Occipital lobe (tissue), 2 donors: ENCODE measurements around the gene SLC6A6. TPM values are rescaled to one million over a fixed set of nuclear protein-coding genes. Genes with fewer than 3 reads are reported as not detected.
"Not testable (repeated sequence)": the region's sequence is repeated elsewhere in the genome, so short reads cannot be mapped to it uniquely, and the experiment has no call there.

Experiments used
- DNase-seq: peaks from one replicate; lab custom pipeline; 2025; lab: John Stamatoyannopoulos, UW
- total RNA-seq: library from RNA; depleted of rRNA; stranded (reverse); fragments of >200 nt; gene quantifications from one replicate; pipeline ENCODE4 v1.2.3, GENCODE V29; 2014

Gene SLC6A6
- total RNA-seq, 1 donor from 2014 or later, result 24.8 TPM

- DNase-seq, result no peak
Observed at GRCh38 chr3:14434498-14435151, 32.2 kb downstream of the SLC6A6 start.

GRCh38 chr3:14435175-14436014 lies 33.0 kb downstream of the SLC6A6 start:
- DNase-seq, result no peak

DNA sequence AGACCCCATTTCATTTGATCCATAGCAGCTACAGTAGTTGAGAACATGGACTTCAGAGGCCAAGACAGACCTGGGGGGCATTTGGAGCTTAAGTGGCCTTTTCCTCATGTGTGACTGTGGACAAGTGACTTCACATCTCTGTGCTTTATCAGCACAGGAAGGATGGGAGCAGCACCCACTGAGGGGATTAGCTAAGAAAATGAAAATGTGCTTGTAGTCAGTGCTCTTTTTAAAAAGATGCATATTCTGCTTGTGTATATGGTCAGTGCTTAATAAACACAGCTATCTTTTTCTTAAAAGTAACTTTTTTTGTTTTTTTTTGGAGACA lies 34.5 kb downstream of the SLC6A6 start:
- no peak for DNase-seq

GRCh38 chr3:14437705-14438104 lies 35.3 kb downstream of the SLC6A6 start:
- not testable (repeated sequence) for DNase-seq

DNA sequence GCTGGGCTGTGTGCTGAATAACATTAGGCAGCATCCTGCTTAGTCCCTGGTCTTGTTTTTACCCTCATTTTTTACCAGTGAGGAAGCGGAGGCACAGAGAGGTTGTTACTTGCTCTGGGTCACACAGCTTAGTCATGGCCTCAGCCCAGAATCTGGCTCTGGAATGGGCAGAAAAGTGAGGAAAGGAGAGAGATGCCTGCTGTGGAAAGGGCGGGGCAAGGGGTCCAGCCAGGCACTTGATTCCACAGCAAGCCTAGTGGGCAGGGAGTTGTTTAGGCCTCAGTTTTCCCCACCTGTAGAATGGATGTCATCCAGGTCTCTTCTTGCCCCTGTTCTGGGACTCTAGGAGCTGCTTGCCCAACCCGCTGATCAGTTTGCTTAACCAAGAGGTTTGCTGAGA lies 35.9 kb downstream of the SLC6A6 start:
- no peak for DNase-seq

GRCh38 chr3:14438929-14439328 lies 36.5 kb downstream of the SLC6A6 start:
- no peak for DNase-seq

DNA sequence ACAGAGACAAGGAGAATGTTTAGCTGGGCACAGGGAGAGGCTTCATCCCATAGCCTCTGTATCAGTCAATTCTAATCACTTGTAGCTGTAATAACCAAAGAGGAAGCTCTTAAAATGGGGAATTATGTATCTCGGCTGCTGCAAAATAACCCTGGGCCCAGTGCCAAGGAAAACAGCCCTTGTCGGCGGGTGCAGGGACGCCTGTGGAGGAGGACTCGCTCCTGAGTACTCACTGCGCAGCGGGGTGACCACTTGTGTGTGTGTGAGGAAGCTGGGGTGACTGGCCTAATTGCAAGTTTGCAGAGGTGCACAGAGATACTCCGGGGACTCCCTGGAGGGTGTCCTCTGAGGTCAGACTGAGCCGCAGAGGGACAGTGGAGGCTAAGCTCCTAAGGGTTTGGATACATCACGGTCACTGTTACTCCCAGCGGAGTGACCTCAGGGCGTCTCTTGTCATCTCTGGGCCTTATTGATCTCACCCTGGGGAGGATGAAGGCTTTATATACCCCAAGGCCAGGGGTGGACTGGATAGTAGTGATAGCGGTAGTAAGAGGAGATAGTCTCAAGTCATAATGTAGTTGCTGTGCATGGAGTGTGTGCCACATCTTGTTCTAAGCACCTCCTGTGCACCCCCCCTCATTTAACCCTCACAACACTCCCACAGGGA lies 37.2 kb downstream of the SLC6A6 start:
- DNase-seq, result peak; percentile 35

DNA sequence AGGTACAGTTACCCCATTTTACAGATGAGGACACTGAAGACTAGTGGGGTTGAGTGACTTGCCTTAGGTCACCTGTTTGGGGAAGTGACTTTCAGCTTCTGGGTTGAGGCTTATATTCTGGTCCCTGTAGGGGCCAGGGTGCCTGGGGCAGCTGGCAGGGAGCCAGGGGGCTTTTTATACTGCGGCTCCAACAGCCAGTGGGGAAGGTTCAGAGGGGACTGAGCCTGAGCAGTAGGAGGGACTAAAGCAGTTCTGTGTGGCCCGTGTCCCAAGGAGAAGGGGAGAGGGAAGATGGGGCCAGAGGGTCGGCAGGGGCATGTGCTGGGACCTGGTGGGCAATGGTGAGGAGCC lies 37.7 kb downstream of the SLC6A6 start:
- DNase-seq, result no peak

GRCh38 chr3:14440531-14441239 lies 38.3 kb downstream of the SLC6A6 start:
- no peak for DNase-seq

- no peak for DNase-seq
Observed at GRCh38 chr3:14441240-14441919, 39.0 kb downstream of the SLC6A6 start.

DNA sequence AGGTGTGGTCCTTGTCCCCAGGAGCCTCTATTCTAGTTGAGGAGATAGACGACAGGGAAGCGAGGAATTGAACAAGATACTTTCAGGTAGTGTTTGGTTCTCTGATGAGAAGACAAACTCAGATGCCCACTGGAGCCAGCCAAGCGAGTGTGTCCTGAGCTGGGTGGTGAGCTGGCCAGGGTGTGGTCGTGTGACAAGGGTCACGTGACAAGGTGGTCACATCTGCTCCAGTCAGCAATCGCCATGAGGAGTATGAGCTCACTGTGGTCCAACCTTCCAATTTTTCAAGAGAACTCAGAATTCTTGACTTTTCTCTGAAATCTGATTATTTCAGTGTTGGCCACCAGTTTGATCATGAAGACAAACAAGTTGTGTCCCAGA lies 39.5 kb downstream of the SLC6A6 start:
- DNase-seq, result no peak

DNA sequence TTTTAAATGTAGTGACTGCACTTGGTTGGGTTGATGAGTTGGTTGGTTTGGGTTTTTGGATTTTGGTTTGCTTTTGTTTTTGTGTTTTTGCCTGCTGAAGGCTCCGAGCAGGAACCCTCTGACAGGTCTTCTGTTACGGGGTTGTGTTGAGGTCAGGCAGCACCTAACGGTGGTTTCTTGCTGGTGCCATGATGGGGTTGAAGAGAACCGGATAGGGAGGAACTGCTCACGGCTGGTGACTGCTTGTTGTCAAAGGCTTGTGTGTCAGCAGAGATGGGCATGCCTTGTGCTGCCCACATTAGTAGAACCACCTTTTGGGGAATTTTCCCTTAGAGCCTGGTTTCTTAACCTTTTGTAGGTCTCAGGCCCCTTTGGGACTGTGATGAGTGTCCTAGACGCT lies 42.0 kb downstream of the SLC6A6 start:
- DNase-seq, result no peak

- no peak for DNase-seq
Observed at GRCh38 chr3:14445773-14446172, 43.4 kb downstream of the SLC6A6 start.

DNA sequence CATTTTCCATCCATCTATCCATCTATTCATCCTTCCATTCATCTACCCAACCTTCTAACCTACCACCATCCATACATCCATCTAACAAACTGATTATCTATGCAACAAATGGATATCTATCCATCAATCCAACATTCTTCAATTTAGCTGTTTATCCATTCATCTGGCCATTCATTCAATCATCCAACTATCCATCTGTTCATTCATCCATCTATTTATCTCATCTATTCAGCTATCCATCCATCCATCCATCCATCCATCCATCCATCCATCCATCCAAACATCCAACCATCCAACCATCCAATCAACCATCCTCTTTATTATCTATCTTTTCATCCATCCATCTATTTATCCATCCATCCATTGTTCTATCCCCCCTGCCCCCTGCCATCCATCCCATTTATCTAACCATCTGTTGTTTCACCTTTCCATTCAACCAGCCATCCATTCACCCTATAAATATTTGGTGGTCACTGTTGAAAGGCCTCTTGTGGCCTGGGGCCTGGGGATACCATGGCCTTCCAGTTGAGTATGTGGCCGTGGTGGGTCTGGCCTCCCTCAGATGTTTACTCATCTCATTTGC lies 44.7 kb downstream of the SLC6A6 start:
- DNase-seq, result no peak

- DNase-seq, result no peak
Observed at GRCh38 chr3:14448063-14448462, 45.7 kb downstream of the SLC6A6 start.

DNA sequence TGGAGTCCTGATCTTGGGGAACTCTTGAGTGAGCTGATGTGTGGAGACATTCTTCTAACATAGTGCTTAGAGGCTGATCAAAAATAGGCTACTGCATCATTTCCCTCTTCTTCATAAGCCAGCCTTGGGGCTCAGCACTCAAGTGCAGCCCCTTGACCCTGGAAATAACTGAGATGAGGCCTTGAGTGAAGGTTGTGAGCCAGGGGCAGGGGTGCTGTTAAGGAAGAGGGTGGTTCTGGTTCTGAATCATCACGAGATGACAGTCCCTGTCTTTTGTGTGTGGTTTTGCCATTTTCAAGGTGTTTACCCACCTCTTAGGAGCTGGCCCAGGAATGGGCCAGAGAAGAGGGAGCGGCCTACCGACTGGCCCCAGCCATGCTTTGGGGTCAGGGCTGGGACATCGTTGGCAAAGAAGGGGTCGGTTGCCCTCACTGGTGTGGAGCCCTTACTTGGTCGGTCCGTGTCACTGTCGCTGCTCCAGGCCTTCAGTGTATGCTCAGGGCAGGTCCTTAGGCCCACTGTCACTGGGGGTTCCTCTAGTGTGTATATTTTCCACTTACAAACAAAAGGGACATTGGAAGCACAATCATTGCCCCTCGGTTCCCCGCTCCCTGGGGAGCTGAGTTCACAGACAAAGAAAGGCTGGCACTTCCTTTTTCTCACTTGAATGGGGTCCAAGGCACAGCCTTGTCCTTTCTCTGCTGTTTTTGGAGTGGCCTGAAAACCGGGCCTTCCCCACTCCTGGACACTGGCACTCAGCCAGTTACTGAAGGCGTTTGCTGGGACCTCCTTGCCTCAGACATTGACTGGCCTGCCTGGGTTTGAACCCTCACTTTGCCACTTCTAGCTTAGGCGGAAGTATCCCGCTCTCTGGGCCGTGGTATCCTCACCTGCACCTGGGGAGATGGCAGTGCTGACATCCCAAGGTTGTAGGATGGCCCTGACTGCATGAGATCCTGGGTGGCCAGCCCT lies 46.6 kb downstream of the SLC6A6 start:
- no peak for DNase-seq

GRCh38 chr3:14450506-14450905 lies 48.1 kb downstream of the SLC6A6 start:
- DNase-seq, result no peak

DNA sequence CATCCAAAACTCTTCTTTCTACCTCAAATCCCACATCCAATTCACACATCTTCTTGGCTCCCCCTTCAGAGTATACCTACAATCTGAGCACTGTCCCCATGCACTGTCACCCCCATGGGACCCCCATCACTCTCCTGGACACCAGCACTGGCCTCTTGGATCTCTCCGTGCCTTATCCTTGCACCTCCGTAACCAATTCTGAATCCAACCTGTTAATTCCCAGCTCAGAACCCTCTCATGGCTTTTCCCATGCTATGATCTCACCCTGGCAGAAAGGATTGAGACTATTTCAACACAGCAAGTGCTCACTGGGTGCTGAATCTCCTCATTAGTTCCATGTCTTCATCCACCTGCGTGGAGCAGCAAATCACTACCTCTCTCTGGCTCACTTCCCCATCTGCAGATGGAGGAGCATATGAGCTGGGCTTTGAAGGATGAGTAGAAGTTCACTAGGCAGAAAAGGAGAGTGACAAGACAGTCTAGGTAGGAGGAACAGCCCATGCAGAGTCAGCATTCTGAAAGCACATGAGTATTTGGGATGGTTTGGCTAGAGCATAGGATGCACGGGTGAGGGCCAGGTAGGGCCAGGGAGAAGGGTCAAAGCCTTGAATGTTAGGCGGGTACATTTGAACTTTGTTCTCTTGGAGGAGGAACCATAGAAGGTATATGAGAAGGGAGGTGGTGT lies 48.7 kb downstream of the SLC6A6 start:
- DNase-seq, result no peak
